Hepatocyte (in vitro differentiated cells): ENCODE measurements around the gene PURA.

ENCODE experiments used
- EZH2 ChIP-seq: fragments of 200-600 bp; sonication (generic); IDR thresholded peaks from 2 replicates; pipeline ENCODE4 v1.6.1; 2016; ENCODE audit warnings: antibody characterized with exemption, mild to moderate bottlenecking, borderline replicate concordance
- EZH2phosphoT487 ChIP-seq: fragments of 200-600 bp; sonication (generic); IDR thresholded peaks from one replicate; pipeline ENCODE4 v1.6.1; 2018; ENCODE audit warnings: antibody characterized with exemption, mild to moderate bottlenecking, low read depth, moderate library complexity; ENCODE audit not compliant: unreplicated experiment, severe bottlenecking
- TF ChIP-seq, protein P1 (sequence below): fragments of 200-600 bp; sonication (generic); IDR thresholded peaks from 2 replicates; pipeline ENCODE4 v1.5.1; 2016; ENCODE audit warnings: antibody characterized with exemption, mild to moderate bottlenecking; ENCODE audit not compliant: poor library complexity

DNA sequence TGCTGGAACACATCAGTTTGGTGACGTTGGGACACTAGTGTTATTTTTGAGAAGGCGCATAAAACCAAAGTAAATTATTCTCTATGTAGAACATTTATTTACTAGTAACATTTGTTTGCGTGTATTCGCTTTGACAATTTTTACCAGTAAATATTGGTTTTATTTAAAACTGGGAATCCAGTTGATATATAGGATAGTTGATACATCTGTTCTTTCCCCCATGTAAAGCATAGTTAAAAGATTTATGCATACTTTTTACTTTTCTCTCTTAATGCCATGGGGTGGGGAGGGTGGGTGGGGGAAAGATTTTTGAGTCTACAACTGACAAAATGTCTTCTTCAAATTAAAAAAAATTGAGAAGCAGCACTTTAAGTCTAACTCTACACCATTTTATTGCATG lies 11.7 kb downstream of the PURA start, which contains the start of gene IGIP:
- TF ChIP-seq, protein P1, sequence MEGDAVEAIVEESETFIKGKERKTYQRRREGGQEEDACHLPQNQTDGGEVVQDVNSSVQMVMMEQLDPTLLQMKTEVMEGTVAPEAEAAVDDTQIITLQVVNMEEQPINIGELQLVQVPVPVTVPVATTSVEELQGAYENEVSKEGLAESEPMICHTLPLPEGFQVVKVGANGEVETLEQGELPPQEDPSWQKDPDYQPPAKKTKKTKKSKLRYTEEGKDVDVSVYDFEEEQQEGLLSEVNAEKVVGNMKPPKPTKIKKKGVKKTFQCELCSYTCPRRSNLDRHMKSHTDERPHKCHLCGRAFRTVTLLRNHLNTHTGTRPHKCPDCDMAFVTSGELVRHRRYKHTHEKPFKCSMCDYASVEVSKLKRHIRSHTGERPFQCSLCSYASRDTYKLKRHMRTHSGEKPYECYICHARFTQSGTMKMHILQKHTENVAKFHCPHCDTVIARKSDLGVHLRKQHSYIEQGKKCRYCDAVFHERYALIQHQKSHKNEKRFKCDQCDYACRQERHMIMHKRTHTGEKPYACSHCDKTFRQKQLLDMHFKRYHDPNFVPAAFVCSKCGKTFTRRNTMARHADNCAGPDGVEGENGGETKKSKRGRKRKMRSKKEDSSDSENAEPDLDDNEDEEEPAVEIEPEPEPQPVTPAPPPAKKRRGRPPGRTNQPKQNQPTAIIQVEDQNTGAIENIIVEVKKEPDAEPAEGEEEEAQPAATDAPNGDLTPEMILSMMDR, result no peak
- TF ChIP-seq EZH2 (no peak), EZH2phosphoT487 (no peak)
